Measurements from ENCODE around the gene CPSF6. TPM values are rescaled to one million over a fixed set of nuclear protein-coding genes. Genes with fewer than 3 reads are reported as not detected.
"Not testable (repeated sequence)": the region's sequence is repeated elsewhere in the genome, so short reads cannot be mapped to it uniquely, and the experiment has no call there.

CPSF6 gene
- total and polyA plus RNA-seq, 2 of the 8 experiments (the other 6 are each of a cell fraction or from before 2014, with no cell fraction given): 92.7 to 167 TPM

GRCh38 chr12:69316784-69317183, 77.4 kb downstream of the CPSF6 start:
- H3K79me2 ChIP-seq (ENCODE audit: control insufficient read depth in 1 of 2, insufficient read depth in 2 of 2, low read length in 2 of 2); H3K14ac ChIP-seq (ENCODE audit: insufficient read length); H3K9ac ChIP-seq (replicated peaks in 1 of 4; ENCODE audit: extremely low read depth in 1 of 4, low read depth in 3 of 4, low read length in 3 of 4); H2AK5ac ChIP-seq (ENCODE audit: low read depth, low read length); POLR2A ChIA-PET (ENCODE audit: partially characterized antibody); H3K23ac ChIP-seq (ENCODE audit: insufficient read length); H3K56ac ChIP-seq (replicated peaks; ENCODE audit: insufficient read length, low read depth, low read length); H3K18ac ChIP-seq (ENCODE audit: extremely low read depth, low read length); H4K5ac ChIP-seq (ENCODE audit: insufficient read length, low read depth, low read length); H3K27me3 ChIP-seq (replicated peaks in 1 of 4; ENCODE audit: control insufficient read depth in 3 of 4, extremely low read depth in 1 of 4, insufficient read depth in 3 of 4, low read length in 3 of 4); H3K79me1 ChIP-seq (ENCODE audit: low read depth, low read length); H2BK12ac ChIP-seq (ENCODE audit: low read depth, low read length); FAIRE-seq; H4K20me1 ChIP-seq (replicated peaks in 1 of 2; ENCODE audit: control insufficient read depth in 1 of 2, insufficient read depth in 2 of 2, low read length in 2 of 2); H3K4me3 ChIP-seq (ENCODE audit: extremely low read depth in 1 of 4, insufficient read depth in 2 of 4, low read depth in 3 of 4, low read length in 4 of 4); H4K8ac ChIP-seq (ENCODE audit: extremely low read depth, insufficient read depth, low read length); H3K36me3 ChIP-seq (ENCODE audit: control insufficient read depth in 2 of 4, insufficient read depth in 4 of 4, low read length in 3 of 4); H2BK15ac ChIP-seq (ENCODE audit: low read length); H3K4ac ChIP-seq (replicated peaks; ENCODE audit: insufficient read length, low read depth, low read length); H2AFZ ChIP-seq (ENCODE audit: low read length); H3K9me3 ChIP-seq (ENCODE audit: insufficient read depth in 2 of 2, low read depth in 1 of 2, low read length in 1 of 2); H3K4me2 ChIP-seq (ENCODE audit: insufficient read depth in 1 of 2, low read depth in 2 of 2, low read length in 2 of 2); DNase-seq (ENCODE audit: low read depth in 1 of 2, low spot score in 2 of 2); CTCF ChIA-PET (ENCODE audit: partially characterized antibody); H3K27ac ChIP-seq (ENCODE audit: low read depth, low read length); H2BK5ac ChIP-seq (ENCODE audit: low read depth, low read length); H3K23me2 ChIP-seq (ENCODE audit: low read depth, low read length); H2BK20ac ChIP-seq (ENCODE audit: low read length); H2BK120ac ChIP-seq (replicated peaks; ENCODE audit: low read depth, low read length); H3K4me1 ChIP-seq (replicated peaks in 1 of 4; ENCODE audit: control insufficient read depth in 3 of 4, insufficient read depth in 4 of 4, low read length in 3 of 4); H4K91ac ChIP-seq (replicated peaks; ENCODE audit: insufficient read length, low read length): not testable (repeated sequence)

- H4K91ac ChIP-seq (replicated peaks; ENCODE audit: insufficient read length, low read length); CTCF ChIA-PET (ENCODE audit: partially characterized antibody); FAIRE-seq: not testable (repeated sequence)
Observed at GRCh38 chr12:69317233-69317632, 77.9 kb downstream of the CPSF6 start.

More at GRCh38 chr12:69317233-69317632, 77.9 kb downstream of the CPSF6 start:
- H4K8ac ChIP-seq (ENCODE audit: extremely low read depth, insufficient read depth, low read length); H3K56ac ChIP-seq (replicated peaks; ENCODE audit: insufficient read length, low read depth, low read length); H3K27me3 ChIP-seq (replicated peaks in 1 of 4; ENCODE audit: control insufficient read depth in 3 of 4, extremely low read depth in 1 of 4, insufficient read depth in 3 of 4, low read length in 3 of 4); H2AK5ac ChIP-seq (ENCODE audit: low read depth, low read length); H3K18ac ChIP-seq (ENCODE audit: extremely low read depth, low read length); H3K23ac ChIP-seq (ENCODE audit: insufficient read length); H2BK20ac ChIP-seq (ENCODE audit: low read length); H2BK120ac ChIP-seq (replicated peaks; ENCODE audit: low read depth, low read length); H2AFZ ChIP-seq (ENCODE audit: low read length); H3K4me1 ChIP-seq (replicated peaks in 1 of 4; ENCODE audit: control insufficient read depth in 3 of 4, insufficient read depth in 4 of 4, low read length in 3 of 4); H3K4ac ChIP-seq (replicated peaks; ENCODE audit: insufficient read length, low read depth, low read length); H3K9ac ChIP-seq (replicated peaks in 1 of 4; ENCODE audit: extremely low read depth in 1 of 4, low read depth in 3 of 4, low read length in 3 of 4); DNase-seq (ENCODE audit: low read depth in 1 of 2, low spot score in 2 of 2); H4K5ac ChIP-seq (ENCODE audit: insufficient read length, low read depth, low read length); H3K79me2 ChIP-seq (ENCODE audit: control insufficient read depth in 1 of 2, insufficient read depth in 2 of 2, low read length in 2 of 2); H3K27ac ChIP-seq (ENCODE audit: low read depth, low read length); POLR2A ChIA-PET (ENCODE audit: partially characterized antibody); H3K79me1 ChIP-seq (ENCODE audit: low read depth, low read length); H3K36me3 ChIP-seq (ENCODE audit: control insufficient read depth in 2 of 4, insufficient read depth in 4 of 4, low read length in 3 of 4); H3K14ac ChIP-seq (ENCODE audit: insufficient read length); H3K4me2 ChIP-seq (ENCODE audit: insufficient read depth in 1 of 2, low read depth in 2 of 2, low read length in 2 of 2); H3K23me2 ChIP-seq (ENCODE audit: low read depth, low read length); H2BK5ac ChIP-seq (ENCODE audit: low read depth, low read length); H2BK12ac ChIP-seq (ENCODE audit: low read depth, low read length); H3K9me3 ChIP-seq (ENCODE audit: insufficient read depth in 2 of 2, low read depth in 1 of 2, low read length in 1 of 2); H3K4me3 ChIP-seq (ENCODE audit: extremely low read depth in 1 of 4, insufficient read depth in 2 of 4, low read depth in 3 of 4, low read length in 4 of 4); H2BK15ac ChIP-seq (ENCODE audit: low read length); H4K20me1 ChIP-seq (replicated peaks in 1 of 2; ENCODE audit: control insufficient read depth in 1 of 2, insufficient read depth in 2 of 2, low read length in 2 of 2): not testable (repeated sequence)
- WGBS, 2 experiments (ENCODE audit: extremely low coverage in 1 of 2, insufficient coverage in 1 of 2, insufficient read length in 1 of 2, insufficient replicate concordance in 2 of 2, low coverage in 1 of 2, low lambda C conversion rate in 2 of 2, missing lambda C conversion rate in 1 of 2): 93% methylated on average over 2 of the region's 2 CpGs; no CpG with 5 or more reads in 1 of the 2 experiments
